ENCODE data around the gene RNU1-3. TPM values are rescaled to one million over a fixed set of nuclear protein-coding genes. Genes with fewer than 3 reads are reported as not detected.

The RNU1-3 gene
- total and polyA plus RNA-seq, 9 of the 15 experiments (the other 6 are each of a cell fraction or from before 2014, with no cell fraction given), result under 0.01 to 32,823 (median 2,538) TPM; not detected in 4

DNA sequence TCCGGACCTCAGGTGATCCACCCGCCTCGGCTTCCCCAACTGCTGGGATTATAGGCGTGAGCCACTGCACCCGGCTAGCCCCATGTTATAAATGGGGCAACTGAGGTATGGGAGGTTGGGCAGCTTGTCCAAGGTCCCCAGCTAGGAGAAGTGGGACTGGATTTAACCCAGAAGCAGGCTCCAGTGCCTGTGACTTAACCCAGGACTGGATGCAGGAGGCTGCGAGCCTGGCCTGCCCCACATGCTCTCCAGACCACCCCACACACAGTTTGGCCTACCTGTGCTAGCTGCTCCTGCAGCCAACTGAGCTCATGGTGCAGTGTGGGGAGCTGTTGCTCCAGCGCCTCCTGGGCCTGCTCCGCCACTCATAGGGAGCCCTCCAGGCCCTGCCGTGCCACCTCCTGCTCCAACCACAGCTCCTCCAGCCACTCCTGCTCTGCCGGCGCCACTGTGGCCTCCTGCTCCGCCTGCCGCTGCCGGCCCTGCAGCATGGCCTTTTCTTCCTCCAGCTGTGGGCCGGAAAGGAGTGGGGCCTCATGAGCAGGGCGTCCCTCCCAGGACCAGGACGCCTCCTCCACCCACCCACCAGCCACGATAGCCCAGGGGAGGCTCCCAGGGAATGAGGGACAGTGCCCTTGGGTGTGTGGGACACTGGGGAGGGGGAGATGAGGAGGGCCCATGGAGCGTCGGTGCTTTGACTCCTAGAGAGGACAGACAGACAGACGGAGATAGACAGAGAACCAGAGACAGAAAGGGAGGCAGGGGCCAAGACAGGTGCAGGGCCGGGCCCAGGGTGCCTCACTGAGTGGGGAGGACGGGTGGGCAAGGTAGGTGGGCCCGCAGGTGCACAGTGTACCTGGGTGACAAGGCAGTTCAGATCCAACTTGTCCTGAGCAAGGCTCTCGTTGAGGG lies 41.0 kb downstream of the RNU1-3 start (continued):
- TF ChIP-seq RFX5 (IDR thresholded peaks at IDR 0.05; ENCODE audit: low read depth, low read length) (no peak), NFATC3 (IDR thresholded peaks at IDR 0.05) (no peak), PHF20 (IDR thresholded peaks at IDR 0.05; ENCODE audit: partially characterized antibody) (no peak), SP2 (IDR thresholded peaks at IDR 0.05; ENCODE audit: extremely low read depth, low read depth, low read length, poor library complexity, severe bottlenecking) (no peak), CEBPG (CRISPR knock-in tag; IDR thresholded peaks at IDR 0.05) (peak; percentile 67), CEBPG (tag; conservative IDR thresholded peaks at IDR 0.05 in 1 of 2, IDR thresholded peaks at IDR 0.05 in 1 of 2) (no peak), ETS2 (tag; IDR thresholded peaks at IDR 0.05; ENCODE audit: borderline replicate concordance, poor library complexity, severe bottlenecking) (no peak), JUN (IDR thresholded peaks at IDR 0.05; ENCODE audit: borderline replicate concordance, low read depth, low read length) (no peak), JUN (CRISPR knock-in tag; IDR thresholded peaks at IDR 0.05; ENCODE audit: borderline replicate concordance) (peak; percentile 87; the same call in 1 of the 2 replicates), HNRNPLL (IDR thresholded peaks at IDR 0.05; ENCODE audit: low read depth, low read length, poor library complexity, severe bottlenecking) (no peak), MTA2 (IDR thresholded peaks at IDR 0.05; ENCODE audit: low read depth) (no peak), MBD2 (IDR thresholded peaks at IDR 0.05; ENCODE audit: borderline replicate concordance, low read depth) (no peak), TCFL5 (CRISPR knock-in tag; conservative IDR thresholded peaks at IDR 0.05) (no peak), SRSF7 (optimal IDR thresholded peaks at IDR 0.05; ENCODE audit: low read depth, low read length) (no peak), KDM2B (CRISPR knock-in tag; IDR thresholded peaks at IDR 0.05) (no peak), ZNF77 (CRISPR knock-in tag; IDR thresholded peaks at IDR 0.05) (no peak), CREBBP (IDR thresholded peaks at IDR 0.05; ENCODE audit: low read depth, low read length) (no peak)
- TF ChIP-seq, protein P1, sequence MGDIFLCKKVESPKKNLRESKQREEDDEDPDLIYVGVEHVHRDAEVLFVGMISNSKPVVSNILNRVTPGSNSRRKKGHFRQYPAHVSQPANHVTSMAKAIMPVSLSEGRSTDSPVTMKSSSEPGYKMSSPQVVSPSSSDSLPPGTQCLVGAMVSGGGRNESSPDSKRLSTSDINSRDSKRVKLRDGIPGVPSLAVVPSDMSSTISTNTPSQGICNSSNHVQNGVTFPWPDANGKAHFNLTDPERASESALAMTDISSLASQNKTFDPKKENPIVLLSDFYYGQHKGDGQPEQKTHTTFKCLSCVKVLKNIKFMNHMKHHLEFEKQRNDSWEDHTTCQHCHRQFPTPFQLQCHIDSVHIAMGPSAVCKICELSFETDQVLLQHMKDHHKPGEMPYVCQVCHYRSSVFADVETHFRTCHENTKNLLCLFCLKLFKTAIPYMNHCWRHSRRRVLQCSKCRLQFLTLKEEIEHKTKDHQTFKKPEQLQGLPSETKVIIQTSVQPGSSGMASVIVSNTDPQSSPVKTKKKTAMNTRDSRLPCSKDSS (IDR thresholded peaks at IDR 0.05; ENCODE audit: low read depth, partially characterized antibody), result no peak
- TF ChIP-seq, protein P2, sequence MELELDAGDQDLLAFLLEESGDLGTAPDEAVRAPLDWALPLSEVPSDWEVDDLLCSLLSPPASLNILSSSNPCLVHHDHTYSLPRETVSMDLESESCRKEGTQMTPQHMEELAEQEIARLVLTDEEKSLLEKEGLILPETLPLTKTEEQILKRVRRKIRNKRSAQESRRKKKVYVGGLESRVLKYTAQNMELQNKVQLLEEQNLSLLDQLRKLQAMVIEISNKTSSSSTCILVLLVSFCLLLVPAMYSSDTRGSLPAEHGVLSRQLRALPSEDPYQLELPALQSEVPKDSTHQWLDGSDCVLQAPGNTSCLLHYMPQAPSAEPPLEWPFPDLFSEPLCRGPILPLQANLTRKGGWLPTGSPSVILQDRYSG (tag; conservative IDR thresholded peaks at IDR 0.05; ENCODE audit: low read depth), result no peak
- TF ChIP-seq, protein P3, sequence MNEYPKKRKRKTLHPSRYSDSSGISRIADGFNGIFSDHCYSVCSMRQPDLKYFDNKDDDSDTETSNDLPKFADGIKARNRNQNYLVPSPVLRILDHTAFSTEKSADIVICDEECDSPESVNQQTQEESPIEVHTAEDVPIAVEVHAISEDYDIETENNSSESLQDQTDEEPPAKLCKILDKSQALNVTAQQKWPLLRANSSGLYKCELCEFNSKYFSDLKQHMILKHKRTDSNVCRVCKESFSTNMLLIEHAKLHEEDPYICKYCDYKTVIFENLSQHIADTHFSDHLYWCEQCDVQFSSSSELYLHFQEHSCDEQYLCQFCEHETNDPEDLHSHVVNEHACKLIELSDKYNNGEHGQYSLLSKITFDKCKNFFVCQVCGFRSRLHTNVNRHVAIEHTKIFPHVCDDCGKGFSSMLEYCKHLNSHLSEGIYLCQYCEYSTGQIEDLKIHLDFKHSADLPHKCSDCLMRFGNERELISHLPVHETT (CRISPR knock-in tag; conservative IDR thresholded peaks at IDR 0.05 in 1 of 2, IDR thresholded peaks at IDR 0.05 in 1 of 2), result 0 out of 4 replicates have a peak, but pooled peaks of 1 of the 2 experiments have one; percentile 91
- TF ChIP-seq, protein P4, sequence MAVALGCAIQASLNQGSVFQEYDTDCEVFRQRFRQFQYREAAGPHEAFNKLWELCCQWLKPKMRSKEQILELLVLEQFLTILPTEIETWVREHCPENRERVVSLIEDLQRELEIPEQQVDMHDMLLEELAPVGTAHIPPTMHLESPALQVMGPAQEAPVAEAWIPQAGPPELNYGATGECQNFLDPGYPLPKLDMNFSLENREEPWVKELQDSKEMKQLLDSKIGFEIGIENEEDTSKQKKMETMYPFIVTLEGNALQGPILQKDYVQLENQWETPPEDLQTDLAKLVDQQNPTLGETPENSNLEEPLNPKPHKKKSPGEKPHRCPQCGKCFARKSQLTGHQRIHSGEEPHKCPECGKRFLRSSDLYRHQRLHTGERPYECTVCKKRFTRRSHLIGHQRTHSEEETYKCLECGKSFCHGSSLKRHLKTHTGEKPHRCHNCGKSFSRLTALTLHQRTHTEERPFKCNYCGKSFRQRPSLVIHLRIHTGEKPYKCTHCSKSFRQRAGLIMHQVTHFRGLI (CRISPR knock-in tag; IDR thresholded peaks at IDR 0.05), result no peak
